Measurements from ENCODE around the gene CHRM5.

- TF ChIP-seq CTCF (IDR thresholded peaks at IDR 0.05; ENCODE audit: extremely low read depth in 1 of 2, insufficient read depth in 1 of 2, low read depth in 1 of 2, low read length in 2 of 2) (no peak), POLR2A (IDR thresholded peaks at IDR 0.05; ENCODE audit: low read depth, low read length) (no peak)
These were observed 44.9 kb upstream of the CHRM5 start for GRCh38 chr15:33923446-33923845.

Data from endothelial cell of umbilical vein (primary cell).